Heart right ventricle (tissue), 16 donors: Measurements from ENCODE around the gene TRAK1. TPM values are rescaled to one million over a fixed set of nuclear protein-coding genes. Genes with fewer than 3 reads are reported as not detected.

Experiments
- ATAC-seq, 8 donors: fragments of 200-7000 bp; cut with Tn5 transposase; one replicate each; pipeline ENCODE4 v1.9.1; 2020; ENCODE audit warnings: mild to moderate bottlenecking in 8 of 8, moderate library complexity in 8 of 8, moderate number of reproducible peaks in 1 of 8
- DNase-seq, 2 donors: peaks; one replicate each; pipeline ENCODE4 v3.0.0-alpha.2; 2020
- H3K27ac ChIP-seq, 10 donors: fragments of 200-600 bp; sonication (generic) in 2 of 10; one replicate each; pipeline versions ENCODE4 v1.5.0 to v1.8.0; 2020 to 2022; ENCODE audit warnings: mild to moderate bottlenecking in 3 of 10
- H3K27me3 ChIP-seq, 7 donors: fragments of 200-600 bp; one replicate each; pipeline ENCODE4 v1.8.0; 2021 to 2022; ENCODE audit warnings: mild to moderate bottlenecking in 2 of 7
- H3K36me3 ChIP-seq, 9 donors: fragments of 200-600 bp; sonication (generic) in 1 of 9; one replicate each; pipeline versions ENCODE4 v1.5.0 to v1.8.0; 2020 to 2022; ENCODE audit warnings: mild to moderate bottlenecking in 2 of 9
- H3K4me1 ChIP-seq, 9 donors: fragments of 200-600 bp; sonication (generic) in 1 of 9; one replicate each; pipeline versions ENCODE4 v1.5.0 to v1.8.0; 2020 to 2022; ENCODE audit warnings: mild to moderate bottlenecking in 4 of 9
- H3K4me3 ChIP-seq, 10 donors: fragments of 200-600 bp; sonication (generic) in 2 of 10; one replicate each; pipeline versions ENCODE4 v1.5.0 to v1.8.0; 2020 to 2022; ENCODE audit warnings: mild to moderate bottlenecking in 7 of 10, moderate library complexity in 2 of 10
- H3K9me3 ChIP-seq, 11 donors: fragments of 200-600 bp in 10 of 11; sonication (generic) in 2 of 11; one replicate each; pipeline versions ENCODE4 v1.5.0 to v1.8.0; 2013 to 2022; ENCODE audit warnings: mild to moderate bottlenecking in 2 of 11, control low read depth in 1 of 11, moderate library complexity in 1 of 11
- CTCF ChIP-seq, 9 donors: fragments of 200-600 bp; sonication (generic) in 2 of 9; IDR thresholded peaks; one replicate each; pipeline versions ENCODE4 v1.5.0 to v1.8.0; 2021 to 2022; ENCODE audit warnings: antibody characterized with exemption in 9 of 9, mild to moderate bottlenecking in 5 of 9, moderate library complexity in 1 of 9
- WGBS, 2 donors: extraction: QIAGEN DNeasy Blood & Tissue Kit; methylation state at CpG; one replicate each; pipeline ENCODE4 v1.1.7; 2013; ENCODE audit warnings: inconsistent platforms in 1 of 2; 5-methylcytosine and 5-hydroxymethylcytosine counted together
- intact Hi-C, 10 donors: fragments of 100-400 bp; cut with DNase I; formaldehyde crosslinking; loops; one replicate each; pipeline versions ENCODE4 v1.11.1 to v1.14.2; 2022
- polyA plus RNA-seq, 2 donors: library from polyadenylated mRNA; stranded (reverse); fragments of 200-250 nt; gene quantifications; one replicate each; pipeline ENCODE4 v1.2.3, GENCODE V29; 2013
- total RNA-seq, 10 donors: library from RNA; stranded (reverse); fragmentation: NEBNext Ultra II Directional in 3 of 10; extraction: Animal tissue kit (Norgen Biotek cat#: 25700) in 3 of 10; gene quantifications; one replicate each; pipeline versions ENCODE4 v1.2.1 to v1.2.4, GENCODE V29; 2021 to 2023
- donor health status: Arrhythmogenic right ventricular cardiomyopathy.
- donor health status: ischemic (EF 13 %, LVEDD 7.1; RV severe dilation, severe dysfunction).
- donor health status: healthy with polysubstance abuse.
- donor health status: DM: no; HTN: yes; CAD: no.
- donor health status: DM: no; HTN: no; CAD: no.
- donor health status: ischemic (EF 25% LVEDD 6.9; RV normal size, moderate dysfunction).
- donor health status: ischemic (EF 25% LVEDD 5.7; RV mildly dilated, moderate dysfunction).
- donor health status: healthy.
- donor health status: DM: yes; HTN: yes; CAD: no.
- donor health status: Ischemic cardiomyopathy.
- donor health status: ischemic (EF 35%, LVEDD 5.7; RV mildly dilated, moderate dysfunction).
- donor health status: nonischemic (EF 11% LVEDD 7.7; RV severe dilation, severe dysfunction).
- donor health status: DM: yes; HTN: yes; CAD: no.
- donor health status: PGD.
- donor health status: ischemic (EF 29% LVEDD 5.4; RV normal size, mild dysfunction).
- donor health status: nonischemic (EF 23%, LVEDD 6.1; RV moderate dilation, normal function).

The TRAK1 gene
- total and polyA plus RNA-seq, 12 donors: 35.5 to 423 (median 303) TPM

- H3K4me3 ChIP-seq: no peak overlapping the region
- DNase-seq: no peak
- TF ChIP-seq CTCF (IDR thresholded peaks at IDR 0.05): no peak
- H3K27me3 ChIP-seq: no peaks in the 10 kb centered on the region
- H3K4me1 ChIP-seq: peaks cover 4 to 61% (median 28%) of the 10 kb centered on the region in 9 donors
- peak in 2 of 8 donors; percentile 25 to 30 for ATAC-seq
- H3K9me3 ChIP-seq: no peaks in the 10 kb centered on the region
- intact Hi-C loops: no loop called here
- H3K27ac ChIP-seq: peak overlapping the region in 8 of 10 donors; percentile 49 to 85 (median 63)
- H3K36me3 ChIP-seq: peaks cover 0 to 20% (median 6%) of the 10 kb centered on the region in 9 donors
Observed at GRCh38 chr3:42106646-42107045, 15.5 kb downstream of the TRAK1 start.

DNA sequence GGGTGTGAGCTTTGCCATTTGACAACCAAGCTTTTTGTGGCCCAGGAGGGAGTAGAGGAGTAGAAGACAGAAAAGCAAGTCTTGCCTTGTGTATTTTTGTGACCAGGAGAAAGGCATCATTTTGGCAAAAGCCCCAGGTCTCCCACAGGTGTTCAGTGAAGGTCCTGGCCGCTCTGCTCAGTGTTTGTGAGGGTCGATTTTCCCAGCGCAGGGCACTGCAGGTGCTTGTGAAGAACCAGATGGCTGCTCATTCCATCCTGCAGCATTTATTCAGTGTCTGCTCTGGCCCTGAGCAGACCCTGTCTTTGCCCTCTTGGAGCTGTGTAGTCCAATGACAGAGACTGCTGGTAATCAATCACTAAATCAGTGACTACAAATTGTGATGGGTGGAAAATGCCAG is 19.5 kb downstream of the TRAK1 start:
- ATAC-seq: peak in 1 of 8 donors; percentile 12
- Histone ChIP-seq H3K4me3 (no peak overlapping the region), H3K27me3 (no peaks in the 10 kb centered on the region), H3K36me3 (peaks cover 0 to 19% (median 0%) of the 10 kb centered on the region in 9 donors), H3K4me1 (peaks cover under 1 to 53% (median 20%) of the 10 kb centered on the region in 9 donors), H3K27ac (no peak overlapping the region), H3K9me3 (no peaks in the 10 kb centered on the region)
- intact Hi-C loops: loop anchor here in 2 of 10 donors (10.0 kb wide), 2 partner anchors 334 to 1656 kb away; partner anchors contain the start of gene RPL14 (in 1 of the 2)
- no peak for DNase-seq
- no peak for TF ChIP-seq CTCF (IDR thresholded peaks at IDR 0.05)
- WGBS, 2 donors: 91 to 92% methylated on average over 3 of the region's 3 CpGs

- no peak for TF ChIP-seq CTCF (IDR thresholded peaks at IDR 0.05)
- intact Hi-C loops: loop anchor here in 2 of 10 donors (10.0 kb wide), 2 partner anchors 331 to 1659 kb away; partner anchors contain the start of gene RPL14 (in 1 of the 2)
- H3K36me3 ChIP-seq: peaks cover 0 to 21% (median 0%) of the 10 kb centered on the region in 9 donors
- peak overlapping the region in 2 of 10 donors; percentile 25 to 71 for H3K27ac ChIP-seq
- H3K27me3 ChIP-seq: no peaks in the 10 kb centered on the region
- no peak for DNase-seq
- ATAC-seq: no peak
- H3K4me3 ChIP-seq: no peak overlapping the region
- H3K4me1 ChIP-seq: peaks cover 30 to 61% (median 47%) of the 10 kb centered on the region in 9 donors
- 63 to 74% methylated on average over 4 of the region's 4 CpGs for WGBS, 2 donors
- no peaks in the 10 kb centered on the region for H3K9me3 ChIP-seq
Observed at GRCh38 chr3:42114130-42114725, 23.1 kb downstream of the TRAK1 start.

GRCh38 chr3:42115215-42115614 is 24.1 kb downstream of the TRAK1 start:
- TF ChIP-seq CTCF (IDR thresholded peaks at IDR 0.05): no peak
- Histone ChIP-seq H3K27ac (peak overlapping the region in 6 of 10 donors; percentile 3 to 75 (median 54)), H3K27me3 (no peaks in the 10 kb centered on the region), H3K9me3 (no peaks in the 10 kb centered on the region), H3K36me3 (peaks cover 0 to 21% (median 0%) of the 10 kb centered on the region in 9 donors), H3K4me1 (peaks cover 35 to 66% (median 57%) of the 10 kb centered on the region in 9 donors), H3K4me3 (no peak overlapping the region)
- no peak for DNase-seq
- peak in 5 of 8 donors; percentile 14 to 77 (median 43) for ATAC-seq
- WGBS, 2 donors: 68 to 83% methylated on average over 13 of the region's 13 CpGs
- intact Hi-C loops: loop anchor here in 7 of 10 donors (5.0 to 10.0 kb wide), 3 partner anchors 77 to 1660 kb away; partner anchors contain the start of gene RPL14 (in 1 of the 7)
